Mesodermal cell (in vitro differentiated cells): ENCODE data around the gene HDAC5.
"Not testable (repeated sequence)": the region's sequence is repeated elsewhere in the genome, so short reads cannot be mapped to it uniquely, and the experiment has no call there.

Experiments used
- H3K27ac ChIP-seq: 2 replicates; pipeline ENCODE4 v1.7.0; 2013; ENCODE audit warnings: mild to moderate bottlenecking, low read depth, low read length, moderate library complexity; ENCODE audit not compliant: severe bottlenecking
- H3K36me3 ChIP-seq: 2 replicates; pipeline ENCODE4 v1.7.1; 2013; ENCODE audit warnings: mild to moderate bottlenecking, low read length, moderate library complexity; ENCODE audit not compliant: control insufficient read depth, insufficient read depth
- H3K4me1 ChIP-seq: one replicate; pipeline ENCODE4 v1.7.1; 2013; ENCODE audit warnings: mild to moderate bottlenecking, low read length; ENCODE audit not compliant: insufficient read depth, control insufficient read depth, poor library complexity, severe bottlenecking
- H3K4me3 ChIP-seq: 2 replicates; pipeline ENCODE4 v1.7.0; 2013; ENCODE audit warnings: low read length, control low read depth, mild to moderate bottlenecking; ENCODE audit not compliant: insufficient read depth, poor library complexity, severe bottlenecking; ENCODE audit errors: extremely low read depth
- H3K9me3 ChIP-seq: 2 replicates; pipeline ENCODE4 v1.7.1; 2013; ENCODE audit warnings: mild to moderate bottlenecking, low read length, moderate library complexity; ENCODE audit not compliant: control insufficient read depth
- WGBS, 2 experiments: methylation state at CpG; one replicate each; pipeline ENCODE4 v1.1.5; 2013; ENCODE audit warnings: missing lambda C conversion rate in 2 of 2; ENCODE audit not compliant: insufficient coverage in 2 of 2; 5-methylcytosine and 5-hydroxymethylcytosine counted together

The HDAC5 gene

DNA sequence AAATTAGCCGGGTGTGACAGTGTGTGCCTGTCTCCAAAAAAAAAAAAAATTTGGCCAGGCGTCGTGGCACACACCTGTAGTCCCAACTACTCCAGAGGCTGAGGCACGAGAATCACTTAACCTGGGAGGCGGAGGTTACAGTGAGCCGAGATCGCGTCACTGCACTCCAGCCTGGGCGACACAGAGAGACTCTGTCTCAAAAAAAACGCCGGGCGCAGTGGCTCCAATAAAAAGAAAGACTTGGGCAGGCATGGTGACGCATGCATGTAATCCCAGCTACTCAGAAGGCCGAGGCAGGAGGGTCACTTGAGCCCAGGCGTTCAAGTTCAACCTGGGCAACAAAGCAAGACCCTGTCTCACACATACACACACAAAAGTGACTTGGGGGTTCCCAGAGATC is 60.6 kb downstream of the HDAC5 start:
- 94 to 97% methylated on average over 13 to 14 of the region's 15 CpGs for WGBS, 2 experiments
- Histone ChIP-seq H3K27ac (no peak overlapping the region), H3K36me3 (peaks cover 62% of the 10 kb centered on the region), H3K9me3 (no peaks in the 10 kb centered on the region), H3K4me1 (peaks cover 15% of the 10 kb centered on the region), H3K4me3 (no peak overlapping the region)

GRCh38 chr17:44061446-44061845 is 62.0 kb downstream of the HDAC5 start:
- WGBS, 2 experiments = no CpG with 5 or more reads among the region's 1 CpG
- peaks cover 76% of the 10 kb centered on the region for H3K36me3 ChIP-seq

DNA sequence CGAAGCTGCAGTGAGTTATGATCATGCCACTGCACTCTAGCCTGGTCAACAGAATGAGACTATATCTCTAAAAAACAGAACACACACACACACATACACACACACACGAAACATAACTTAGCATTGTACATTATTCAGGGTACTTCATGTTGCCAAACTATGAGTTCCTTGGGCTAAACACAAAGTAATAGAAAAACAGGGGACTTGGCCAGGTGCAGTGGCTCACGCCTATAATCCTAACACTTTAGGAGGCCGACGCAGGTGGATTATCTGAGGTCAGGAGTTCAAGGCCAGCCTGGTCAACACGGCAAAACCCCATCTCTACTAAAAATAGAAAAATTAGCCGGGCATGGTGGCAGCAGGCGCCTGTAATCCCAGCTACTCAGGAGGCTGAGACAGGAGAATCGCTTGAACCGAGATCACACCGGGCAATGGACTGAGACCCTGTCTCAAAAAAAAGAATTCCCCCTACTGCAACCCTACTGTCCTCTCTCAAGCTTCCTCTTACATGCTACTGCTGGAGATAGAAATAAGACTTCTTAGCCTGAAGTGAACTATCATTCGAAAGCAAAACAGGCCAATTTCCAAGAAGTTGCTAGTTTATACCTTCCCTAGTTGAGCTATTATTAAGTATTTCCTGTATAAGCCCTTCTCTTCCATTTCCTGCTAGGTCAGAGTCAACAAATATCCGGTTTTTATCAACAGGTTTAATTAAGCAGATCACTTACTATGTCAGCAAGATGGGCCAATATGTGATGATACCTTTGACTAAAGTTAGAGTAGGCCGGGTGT is 64.1 kb downstream of the HDAC5 start:
- Histone ChIP-seq H3K36me3 (peaks cover 96% of the 10 kb centered on the region), H3K27ac (no peak overlapping the region), H3K4me1 (peaks cover 14% of the 10 kb centered on the region), H3K4me3 (no peak overlapping the region), H3K9me3 (no peaks in the 10 kb centered on the region)
- WGBS, 2 experiments = 96 to 97% methylated on average over 11 of the region's 14 CpGs

More at GRCh38 chr17:44061446-44061845, 62.0 kb downstream of the HDAC5 start:
- no peak overlapping the region for H3K27ac ChIP-seq
- peaks cover 15% of the 10 kb centered on the region for H3K4me1 ChIP-seq
- H3K9me3 ChIP-seq = no peaks in the 10 kb centered on the region
- no peak overlapping the region for H3K4me3 ChIP-seq

DNA sequence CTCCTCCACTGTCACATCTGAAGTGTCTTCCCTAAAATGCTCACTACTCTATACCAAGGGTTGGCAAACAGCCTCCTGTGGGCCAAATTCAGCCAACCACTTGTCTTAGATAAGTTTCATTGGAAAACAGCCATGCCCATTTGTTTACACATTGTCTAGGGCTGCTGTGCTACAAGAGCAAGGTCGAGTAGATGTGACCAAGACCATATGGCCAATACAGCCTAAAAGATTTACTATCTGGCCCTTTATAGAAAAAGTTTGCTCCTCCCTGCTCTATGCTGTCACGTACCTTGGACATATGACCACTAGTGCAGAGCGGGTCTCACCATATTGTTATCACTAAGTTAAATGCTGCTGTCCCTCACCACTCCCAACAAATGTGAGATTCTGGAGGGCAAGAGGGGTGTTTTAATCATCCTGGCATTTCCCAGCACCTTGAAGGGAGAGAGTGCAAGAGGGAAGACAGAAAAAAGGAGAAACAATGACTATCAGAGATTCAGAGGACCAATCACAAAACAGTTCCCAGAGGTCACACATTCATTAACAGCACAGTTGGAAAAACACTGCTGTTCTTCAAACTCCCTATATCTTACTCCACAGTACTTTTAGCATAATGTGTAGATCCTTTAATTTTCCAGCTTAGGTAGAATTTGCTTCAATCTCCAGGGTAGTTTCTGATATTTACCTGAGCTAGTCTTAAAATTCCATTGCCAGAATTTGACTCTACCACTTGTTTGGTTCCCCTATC is 70.1 kb downstream of the HDAC5 start:
- H3K36me3 ChIP-seq = peaks cover 97% of the 10 kb centered on the region
- H3K4me1 ChIP-seq = no peaks in the 10 kb centered on the region
- no peaks in the 10 kb centered on the region for H3K9me3 ChIP-seq
- no peak overlapping the region for H3K27ac ChIP-seq
- 92 to 94% methylated on average over 2 to 3 of the region's 3 CpGs for WGBS, 2 experiments
- no peak overlapping the region for H3K4me3 ChIP-seq

DNA sequence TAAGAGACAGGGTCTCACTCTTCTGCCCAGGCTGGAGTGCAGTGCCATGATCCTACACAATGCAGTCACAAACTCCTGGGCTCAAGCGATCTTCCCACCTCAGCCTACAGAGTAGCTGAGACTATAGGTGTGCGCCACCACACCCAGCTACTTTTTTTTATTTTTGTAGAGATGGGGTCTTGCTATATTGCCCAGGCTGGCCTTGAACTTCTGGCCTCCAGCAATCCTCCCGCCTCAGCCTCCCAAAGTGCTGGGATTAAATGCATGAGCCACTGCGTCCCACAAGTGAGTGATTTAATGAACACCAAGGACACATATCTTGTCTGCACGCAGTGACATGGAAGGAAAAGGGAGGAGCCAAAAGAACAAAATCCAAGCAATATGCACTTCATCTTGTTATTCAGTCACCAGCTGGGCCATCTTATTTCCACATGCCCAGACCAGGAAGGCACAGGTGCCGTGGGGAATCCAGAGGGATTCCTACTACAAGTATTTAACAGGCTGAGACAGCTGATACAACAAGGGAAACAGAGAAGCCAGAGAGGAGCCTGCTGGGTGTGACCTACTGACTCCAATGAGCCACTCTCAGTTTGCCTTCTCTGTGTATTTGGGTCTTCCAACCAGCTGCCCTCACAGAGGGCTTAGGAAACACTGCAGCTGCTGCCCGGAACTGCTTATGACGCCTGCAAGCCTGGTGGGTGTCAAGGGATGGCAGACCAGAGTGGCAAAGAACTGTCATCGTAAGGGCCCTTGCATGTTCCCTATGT is 74.0 kb downstream of the HDAC5 start:
- peaks cover 73% of the 10 kb centered on the region for H3K36me3 ChIP-seq
- H3K4me3 ChIP-seq = no peak overlapping the region
- no peaks in the 10 kb centered on the region for H3K9me3 ChIP-seq
- H3K4me1 ChIP-seq = no peaks in the 10 kb centered on the region
- H3K27ac ChIP-seq = no peak overlapping the region
- 95 to 97% methylated on average over 5 to 7 of the region's 9 CpGs for WGBS, 2 experiments

GRCh38 chr17:44046893-44047292 is 76.5 kb downstream of the HDAC5 start:
- WGBS, 2 experiments = 82 to 100% methylated on average over 1 to 3 of the region's 7 CpGs
- Histone ChIP-seq H3K36me3 (peaks cover 59% of the 10 kb centered on the region), H3K4me1 (peaks cover 11% of the 10 kb centered on the region)
- H3K27ac ChIP-seq, H3K9me3 ChIP-seq, H3K4me3 ChIP-seq: not testable (repeated sequence)

DNA sequence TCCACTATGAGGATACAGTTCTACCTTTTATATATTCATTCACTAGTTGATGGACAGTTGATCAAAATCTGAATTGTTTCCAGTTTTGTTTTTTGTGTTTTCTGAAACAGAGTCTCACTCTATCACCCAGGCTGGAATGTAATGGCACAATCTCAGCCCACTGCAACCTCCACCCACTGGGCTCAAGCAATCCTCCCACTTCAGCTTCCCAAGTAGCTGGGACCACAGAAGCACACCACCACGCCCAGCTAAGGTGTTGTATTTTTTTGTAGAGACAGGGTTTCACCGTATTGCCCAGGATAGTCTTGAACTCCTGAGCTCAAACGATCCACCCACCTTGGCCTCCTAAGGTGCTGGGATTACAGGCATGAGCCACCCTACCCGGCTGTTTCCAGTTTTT is 78.0 kb downstream of the HDAC5 start:
- Histone ChIP-seq H3K4me1 (peaks cover 13% of the 10 kb centered on the region), H3K4me3 (no peak overlapping the region), H3K36me3 (peaks cover 52% of the 10 kb centered on the region), H3K27ac (no peak overlapping the region), H3K9me3 (no peaks in the 10 kb centered on the region)
- WGBS, 2 experiments = 80 to 100% methylated on average over 1 to 2 of the region's 4 CpGs

GRCh38 chr17:44044071-44044470 is 79.4 kb downstream of the HDAC5 start:
- Histone ChIP-seq H3K36me3 (peaks cover 49% of the 10 kb centered on the region), H3K9me3 (no peaks in the 10 kb centered on the region), H3K4me1 (peaks cover 13% of the 10 kb centered on the region), H3K27ac (no peak overlapping the region), H3K4me3 (no peak overlapping the region)
- no CpG with 5 or more reads among the region's 1 CpG for WGBS, 2 experiments

DNA sequence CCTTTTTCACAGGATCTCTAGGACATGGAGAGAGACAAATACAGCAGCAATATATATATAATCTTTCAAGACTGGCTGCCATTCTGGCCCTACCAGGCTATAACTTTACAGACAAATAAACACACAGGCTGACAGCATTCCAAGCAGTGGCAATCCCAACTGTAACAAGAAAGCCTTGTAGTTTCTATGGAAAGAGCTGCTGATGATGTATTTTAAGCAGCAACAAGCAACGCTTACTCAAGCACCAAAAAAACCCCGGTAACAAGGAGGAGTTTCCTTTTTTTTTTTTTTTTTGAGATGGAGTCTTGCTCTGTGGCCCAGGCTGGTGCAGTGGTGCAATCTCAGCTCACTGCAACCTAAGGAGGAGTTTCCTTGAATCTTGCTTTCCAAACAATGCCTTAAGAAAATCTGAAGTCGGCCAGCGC is 80.2 kb downstream of the HDAC5 start:
- Histone ChIP-seq H3K4me1 (peaks cover 13% of the 10 kb centered on the region), H3K9me3 (no peaks in the 10 kb centered on the region)
- WGBS, 2 experiments = 80 to 85% methylated on average over 2 to 3 of the region's 4 CpGs

GRCh38 chr17:44039829-44040635 is 83.4 kb downstream of the HDAC5 start:
- Histone ChIP-seq H3K4me3 (no peak overlapping the region), H3K27ac (no peak overlapping the region), H3K9me3 (no peaks in the 10 kb centered on the region), H3K4me1 (peaks cover 13% of the 10 kb centered on the region), H3K36me3 (peaks cover 61% of the 10 kb centered on the region)
- WGBS, 2 experiments = 90 to 93% methylated on average over 2 to 3 of the region's 6 CpGs

More for the DNA sequence above, 80.2 kb downstream of the HDAC5 start:
- Histone ChIP-seq H3K4me3 (no peak overlapping the region), H3K36me3 (peaks cover 49% of the 10 kb centered on the region), H3K27ac (peak overlapping the region; percentile 41)
